Stimulated activated effector memory CD8-positive, alpha-beta T cell treated with anti-CD3 and anti-CD28 coated beads, Interleukin-12 subunit alpha, Interleukin-12 subunit beta, amount 100 ng/mL, for 72 hours (primary cell): Measurements from ENCODE around the gene TMEM138.

Experiments used
- ATAC-seq: fragments of 150-1000 bp; cut with Tn5 transposase; 2 replicates; pipeline ENCODE4 v1.10.0; 2021
- DNase-seq, 2 donors: peaks; one replicate each; pipeline ENCODE4 v3.0.0; 2021 to 2022; ENCODE audit warnings: low spot score in 2 of 2
- H3K27ac Mint-ChIP-seq: one replicate; pipeline ENCODE4 v1.8.0; 2022; ENCODE audit warnings: mild to moderate bottlenecking, mixed read lengths
- H3K36me3 Mint-ChIP-seq: one replicate; pipeline ENCODE4 v1.8.0; 2022; ENCODE audit warnings: mild to moderate bottlenecking, mixed read lengths
- H3K4me1 Mint-ChIP-seq: one replicate; pipeline ENCODE4 v1.8.0; 2022; ENCODE audit warnings: mixed read lengths
- H3K4me3 Mint-ChIP-seq: one replicate; pipeline ENCODE4 v1.8.0; 2022; ENCODE audit warnings: mild to moderate bottlenecking, mixed read lengths
- H3K9me3 Mint-ChIP-seq: one replicate; pipeline ENCODE4 v1.8.0; 2022; ENCODE audit warnings: mixed read lengths

Gene TMEM138

DNA sequence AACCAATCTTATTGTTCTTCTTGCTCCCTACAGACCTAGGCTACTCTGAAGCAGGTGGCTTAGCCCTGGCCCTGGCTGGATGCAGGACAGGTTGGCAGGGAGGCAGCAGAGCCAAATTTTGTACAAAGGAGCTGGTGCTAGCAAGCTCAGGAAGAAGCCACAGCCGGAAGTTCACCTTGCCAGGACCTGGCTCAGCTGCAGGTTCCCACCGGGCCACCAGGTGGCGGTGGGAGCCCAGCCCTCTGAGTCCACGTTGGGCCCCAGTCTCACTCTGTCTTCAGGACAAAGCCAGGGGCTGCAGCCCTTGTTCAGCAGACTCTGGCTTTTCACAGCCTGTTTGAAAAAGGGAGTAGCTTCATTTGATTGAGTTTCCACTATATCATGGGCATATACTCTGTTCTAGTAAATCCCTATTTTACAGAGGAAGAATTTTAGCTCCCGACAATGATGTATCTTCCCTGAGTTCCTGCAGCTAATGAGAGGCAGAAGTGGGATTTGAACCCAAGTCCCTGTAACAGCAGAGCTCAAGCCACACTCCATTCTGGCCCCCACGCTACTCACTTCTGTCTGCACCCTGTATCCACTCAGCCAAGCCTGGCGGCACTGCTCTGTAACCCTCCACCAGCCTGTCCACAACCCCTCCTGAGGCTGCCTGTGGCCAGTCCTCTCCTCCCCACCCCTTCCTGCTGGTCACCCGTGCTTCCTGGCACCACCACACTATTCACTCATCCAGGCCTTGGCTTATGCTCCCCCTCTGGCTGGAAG, 25.8 kb upstream of the TMEM138 start:
- Mint-ChIP-seq H3K9me3 (no peaks in the 10 kb centered on the region), H3K27ac (peak overlapping the region; percentile 80), H3K4me1 (peaks cover 43% of the 10 kb centered on the region), H3K4me3 (no peak overlapping the region), H3K36me3 (no peaks in the 10 kb centered on the region)
- DNase-seq (peak; percentile 82 to 89), ATAC-seq (peak; percentile 71)

DNA sequence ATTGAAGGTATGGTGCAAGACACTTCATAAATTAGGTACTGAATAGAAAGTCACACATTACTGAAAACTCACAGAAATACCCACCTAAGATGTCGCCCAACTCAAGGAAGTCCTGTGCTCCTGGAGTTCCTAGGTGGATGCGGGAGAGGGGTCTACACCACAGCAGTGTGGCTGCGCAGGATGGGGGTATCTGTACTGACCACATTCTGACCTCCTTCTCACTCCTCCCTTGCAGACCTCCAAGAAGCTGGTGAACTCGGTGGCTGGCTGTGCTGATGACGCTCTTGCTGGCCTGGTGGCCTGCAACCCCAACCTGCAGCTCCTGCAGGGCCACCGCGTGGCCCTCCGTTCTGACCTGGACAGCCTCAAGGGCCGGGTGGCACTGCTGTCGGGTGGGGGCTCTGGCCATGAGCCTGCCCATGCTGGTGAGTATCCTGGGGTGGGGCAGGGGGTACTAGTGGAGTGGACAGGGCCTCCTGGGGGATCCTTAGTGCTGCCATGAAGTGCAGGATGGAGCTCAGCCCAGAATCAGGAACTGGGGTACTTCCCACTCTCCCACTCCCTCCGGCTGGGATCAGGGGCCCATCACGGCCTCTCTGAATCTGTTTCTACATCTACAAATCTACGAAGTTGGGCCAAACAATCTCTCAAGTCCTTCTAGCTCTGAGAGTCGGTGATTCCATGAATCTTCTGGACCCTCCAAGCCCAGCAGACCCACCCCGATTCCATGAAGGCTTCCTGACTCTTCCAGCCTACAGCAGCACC, 24.3 kb upstream of the TMEM138 start:
- Mint-ChIP-seq H3K9me3 (no peaks in the 10 kb centered on the region), H3K27ac (peak overlapping the region; percentile 56), H3K4me3 (no peak overlapping the region), H3K4me1 (peaks cover 28% of the 10 kb centered on the region), H3K36me3 (no peaks in the 10 kb centered on the region)
- DNase-seq: no peak
- no peak for ATAC-seq

DNA sequence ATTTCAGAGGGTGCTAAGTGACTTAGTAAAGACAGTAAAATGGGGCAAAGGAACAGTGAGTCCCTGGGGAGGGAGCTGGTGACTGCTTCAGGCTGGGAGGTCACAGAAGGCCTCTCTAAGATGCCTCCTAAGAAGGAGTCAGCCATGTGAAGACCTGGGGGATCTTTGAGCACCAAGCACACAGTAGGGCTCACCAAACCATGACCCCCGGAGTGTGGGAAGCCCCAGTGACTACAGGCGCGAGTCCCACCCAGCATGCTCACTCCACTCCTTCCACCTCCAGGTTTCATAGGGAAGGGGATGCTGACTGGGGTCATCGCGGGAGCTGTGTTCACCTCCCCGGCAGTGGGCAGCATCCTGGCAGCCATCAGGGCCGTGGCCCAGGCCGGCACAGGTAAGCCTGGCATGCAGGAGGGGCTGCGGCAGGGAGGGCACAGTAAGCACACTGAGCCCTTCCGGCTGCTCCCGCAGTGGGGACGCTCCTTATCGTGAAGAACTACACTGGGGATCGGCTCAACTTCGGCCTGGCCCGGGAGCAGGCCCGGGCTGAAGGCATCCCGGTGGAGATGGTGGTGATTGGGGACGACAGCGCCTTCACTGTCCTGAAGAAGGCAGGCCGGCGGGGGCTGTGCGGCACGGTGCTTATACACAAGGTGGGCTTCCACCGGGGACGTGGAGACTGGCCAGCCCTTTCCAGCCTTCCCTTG, 23.2 kb upstream of the TMEM138 start:
- no peaks in the 10 kb centered on the region for H3K36me3 Mint-ChIP-seq
- DNase-seq: no peak
- H3K4me3 Mint-ChIP-seq: no peak overlapping the region
- H3K4me1 Mint-ChIP-seq: peaks cover 19% of the 10 kb centered on the region
- no peaks in the 10 kb centered on the region for H3K9me3 Mint-ChIP-seq
- ATAC-seq: no peak
- peak overlapping the region; percentile 56 for H3K27ac Mint-ChIP-seq

DNA sequence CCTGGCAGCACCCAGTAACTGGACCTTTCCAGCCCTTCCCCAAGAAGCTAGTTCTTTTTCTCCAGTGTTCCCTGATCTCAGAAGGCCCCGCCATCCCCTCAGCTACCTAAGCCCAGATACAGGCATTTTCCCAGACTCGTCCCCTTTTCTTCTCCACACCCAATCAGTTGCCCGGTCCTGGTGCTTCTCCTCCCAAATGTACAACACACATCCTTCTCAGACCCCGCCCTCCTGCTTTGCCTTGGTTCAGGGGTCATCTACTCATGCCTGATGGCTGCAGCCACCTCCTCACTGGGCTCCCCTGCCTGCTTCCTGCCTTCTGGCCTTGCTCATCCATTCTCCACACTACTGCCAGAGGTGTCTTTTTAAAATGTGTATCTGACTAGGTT, 22.7 kb upstream of the TMEM138 start:
- H3K4me1 Mint-ChIP-seq: peaks cover 14% of the 10 kb centered on the region
- no peaks in the 10 kb centered on the region for H3K9me3 Mint-ChIP-seq
- no peak overlapping the region for H3K4me3 Mint-ChIP-seq
- H3K36me3 Mint-ChIP-seq: no peaks in the 10 kb centered on the region
- no peak for DNase-seq
- no peak overlapping the region for H3K27ac Mint-ChIP-seq
- no peak for ATAC-seq

DNA sequence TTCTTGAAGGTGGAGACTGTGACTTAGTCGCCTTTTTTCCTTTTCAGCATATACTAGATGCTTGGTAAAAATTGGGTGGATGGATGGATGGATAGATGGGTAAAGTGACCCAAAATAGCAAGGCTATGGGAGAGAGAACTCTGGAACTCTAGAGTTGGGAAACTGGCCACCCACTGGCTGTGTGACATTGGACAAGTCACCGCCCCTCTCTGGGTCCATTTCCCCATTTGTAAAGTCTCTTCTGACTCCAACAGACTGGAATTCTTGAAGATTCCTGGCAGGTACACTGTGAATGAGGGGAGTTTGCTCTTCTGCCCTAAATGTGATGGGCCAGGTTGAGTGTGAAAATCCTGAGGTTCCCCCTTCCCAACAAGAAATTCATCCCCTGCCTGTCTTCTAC, 21.2 kb upstream of the TMEM138 start:
- DNase-seq: no peak
- no peak for ATAC-seq
- no peaks in the 10 kb centered on the region for H3K9me3 Mint-ChIP-seq
- no peaks in the 10 kb centered on the region for H3K36me3 Mint-ChIP-seq
- no peak overlapping the region for H3K4me3 Mint-ChIP-seq
- H3K27ac Mint-ChIP-seq: no peak overlapping the region
- peaks cover 12% of the 10 kb centered on the region for H3K4me1 Mint-ChIP-seq

DNA sequence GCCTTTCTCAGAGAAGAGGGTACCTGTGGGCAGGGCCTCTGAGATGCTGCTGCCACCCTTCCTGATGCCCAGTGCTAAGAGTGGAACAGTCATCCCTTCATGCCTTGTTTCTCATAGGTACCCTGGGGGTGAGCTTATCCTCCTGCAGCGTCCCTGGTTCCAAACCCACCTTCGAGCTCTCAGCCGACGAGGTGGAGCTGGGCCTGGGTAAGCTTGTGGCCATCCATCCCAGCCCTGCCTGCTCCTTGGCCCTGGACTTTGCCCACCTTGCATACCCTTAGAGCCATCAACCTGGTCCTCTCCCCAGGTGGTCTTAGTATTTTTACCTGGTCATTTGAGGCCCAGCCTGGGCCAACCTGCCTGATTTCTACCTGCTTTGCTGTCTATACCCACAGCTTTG, 20.5 kb upstream of the TMEM138 start:
- Mint-ChIP-seq H3K27ac (no peak overlapping the region), H3K4me3 (no peak overlapping the region), H3K36me3 (no peaks in the 10 kb centered on the region), H3K4me1 (peaks cover 6% of the 10 kb centered on the region), H3K9me3 (no peaks in the 10 kb centered on the region)
- DNase-seq (no peak), ATAC-seq (no peak)

DNA sequence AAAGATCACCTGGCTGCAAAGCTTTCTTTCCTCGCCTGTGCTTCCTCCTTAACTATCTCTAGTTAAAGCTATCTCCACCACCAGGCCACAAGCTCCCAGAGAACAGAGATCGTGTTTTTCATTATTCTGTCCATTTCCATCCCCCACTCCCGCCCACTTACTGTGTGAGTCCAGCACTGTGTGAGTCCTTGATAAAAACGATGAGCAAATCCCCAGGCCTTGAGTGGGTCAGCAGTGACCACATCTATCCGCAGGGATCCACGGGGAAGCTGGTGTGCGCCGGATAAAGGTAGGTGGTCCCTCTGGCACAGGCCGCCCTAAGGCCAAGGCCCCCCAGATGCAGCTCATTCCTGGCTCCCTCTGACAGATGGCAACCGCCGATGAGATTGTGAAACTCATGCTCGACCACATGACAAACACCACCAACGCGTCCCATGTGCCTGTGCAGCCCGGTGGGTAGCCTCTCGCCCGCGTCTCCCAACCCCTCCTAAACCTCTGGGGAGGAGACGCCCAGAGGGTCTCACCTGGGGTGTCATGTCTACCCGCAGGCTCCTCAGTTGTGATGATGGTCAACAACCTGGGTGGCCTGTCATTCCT, 19.9 kb upstream of the TMEM138 start:
- Mint-ChIP-seq H3K9me3 (no peaks in the 10 kb centered on the region), H3K27ac (no peak overlapping the region), H3K4me1 (no peaks in the 10 kb centered on the region), H3K36me3 (no peaks in the 10 kb centered on the region), H3K4me3 (no peak overlapping the region)
- ATAC-seq (no peak), DNase-seq (no peak)

DNA sequence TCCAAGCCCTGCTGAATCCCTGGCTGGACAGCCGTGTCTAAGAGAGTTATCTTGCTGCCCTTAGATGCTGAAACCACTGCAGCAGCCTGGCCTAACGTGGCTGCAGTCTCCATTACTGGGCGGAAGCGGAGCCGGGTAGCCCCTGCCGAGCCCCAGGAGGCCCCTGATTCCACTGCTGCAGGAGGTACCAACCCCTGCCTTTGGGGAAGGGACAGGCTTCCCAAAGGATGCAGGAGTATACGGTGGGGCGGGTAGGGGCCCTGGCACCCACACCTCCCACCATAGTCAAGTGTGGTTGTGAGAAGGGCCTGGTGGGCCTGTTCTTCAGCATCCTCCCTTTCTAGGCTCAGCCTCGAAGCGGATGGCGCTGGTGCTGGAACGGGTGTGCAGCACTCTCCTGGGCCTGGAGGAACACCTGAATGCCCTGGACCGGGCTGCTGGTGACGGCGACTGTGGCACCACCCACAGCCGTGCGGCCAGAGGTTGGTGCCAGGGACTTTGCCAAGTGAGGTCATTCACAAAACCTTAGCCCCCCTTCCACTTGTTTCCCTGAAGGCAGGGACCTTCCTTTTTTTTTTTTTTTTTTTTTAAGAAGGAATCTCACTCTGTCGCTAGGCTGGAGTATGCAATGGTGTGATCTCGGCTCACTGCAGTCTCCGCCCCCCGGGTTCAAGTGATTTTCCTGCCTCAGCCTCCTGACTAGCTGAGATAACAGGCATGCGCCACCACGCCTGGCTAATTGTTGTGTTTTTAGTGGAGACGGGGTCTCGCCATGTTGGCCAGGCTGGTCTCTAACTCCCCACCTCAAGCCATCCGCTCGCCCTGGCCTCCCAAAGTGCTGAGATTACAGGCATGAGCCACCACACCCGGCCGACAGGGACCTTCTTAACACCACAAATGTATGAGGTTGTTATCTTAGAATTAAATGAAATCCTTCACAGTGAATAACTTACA, 18.1 kb upstream of the TMEM138 start:
- ATAC-seq (no peak), DNase-seq (no peak)
- Mint-ChIP-seq H3K36me3 (peaks cover 5% of the 10 kb centered on the region), H3K9me3 (no peaks in the 10 kb centered on the region), H3K27ac (peak overlapping the region; percentile 23), H3K4me3 (no peak overlapping the region), H3K4me1 (no peaks in the 10 kb centered on the region)

DNA sequence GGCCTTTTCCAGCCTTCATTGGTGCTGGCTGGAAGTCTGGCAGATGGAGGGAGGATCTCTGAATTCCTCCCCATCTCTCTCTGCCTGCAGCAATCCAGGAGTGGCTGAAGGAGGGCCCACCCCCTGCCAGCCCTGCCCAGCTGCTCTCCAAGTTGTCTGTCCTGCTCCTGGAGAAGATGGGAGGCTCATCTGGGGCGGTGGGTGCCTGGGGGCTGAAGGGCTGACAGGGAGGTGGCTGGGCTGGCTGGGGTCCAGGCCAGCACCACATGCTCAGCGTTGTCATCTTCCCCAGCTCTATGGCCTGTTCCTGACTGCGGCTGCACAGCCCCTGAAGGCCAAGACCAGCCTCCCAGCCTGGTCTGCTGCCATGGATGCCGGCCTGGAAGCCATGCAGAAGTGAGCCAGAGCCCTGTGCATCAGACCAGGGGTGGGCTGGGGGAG, 17.0 kb upstream of the TMEM138 start:
- no peaks in the 10 kb centered on the region for H3K9me3 Mint-ChIP-seq
- H3K36me3 Mint-ChIP-seq: peaks cover 6% of the 10 kb centered on the region
- no peak overlapping the region for H3K27ac Mint-ChIP-seq
- no peak overlapping the region for H3K4me3 Mint-ChIP-seq
- ATAC-seq: no peak
- peaks cover 4% of the 10 kb centered on the region for H3K4me1 Mint-ChIP-seq
- DNase-seq: no peak

DNA sequence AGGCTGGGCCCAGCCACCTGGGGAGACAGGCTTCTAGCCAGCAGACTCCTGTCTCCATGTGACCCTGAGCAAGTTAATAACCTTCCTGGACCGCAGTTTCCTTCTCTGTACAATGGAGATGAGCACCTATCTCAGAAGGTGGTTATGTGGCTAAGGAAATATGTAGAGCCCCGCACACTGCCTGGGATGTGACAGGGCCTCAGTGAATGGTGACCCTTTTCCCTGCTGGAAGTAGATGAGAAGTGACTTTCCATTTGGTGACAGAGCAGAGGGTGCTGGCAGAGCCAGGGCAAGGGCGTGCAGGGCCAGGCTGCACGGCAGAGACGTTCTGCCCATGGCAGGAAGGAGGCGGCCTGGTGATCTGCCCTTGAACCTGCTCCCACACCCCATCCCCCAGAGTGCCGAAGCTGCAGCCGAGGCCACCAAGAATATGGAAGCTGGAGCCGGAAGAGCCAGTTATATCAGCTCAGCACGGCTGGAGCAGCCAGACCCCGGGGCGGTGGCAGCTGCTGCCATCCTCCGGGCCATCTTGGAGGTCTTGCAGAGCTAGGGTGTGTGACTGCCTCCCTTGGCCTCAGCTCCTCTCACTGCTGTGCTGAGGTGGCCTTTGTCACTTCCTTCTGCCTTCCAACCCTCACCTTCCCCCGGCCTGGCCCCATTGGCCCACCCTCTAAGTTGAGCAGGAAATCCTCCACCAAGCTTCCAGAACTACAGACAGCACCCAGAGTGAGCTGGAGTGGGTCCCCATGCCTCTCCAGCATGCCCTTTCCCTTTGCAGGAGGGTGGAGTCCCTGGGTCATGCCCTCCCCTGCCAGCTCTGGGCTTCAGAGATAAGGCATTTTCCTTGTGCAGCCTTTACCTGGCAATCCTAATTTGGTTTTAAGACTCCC, 16.0 kb upstream of the TMEM138 start:
- H3K4me1 Mint-ChIP-seq: peaks cover 4% of the 10 kb centered on the region
- DNase-seq (no peak), ATAC-seq (no peak)
- H3K27ac Mint-ChIP-seq: peak overlapping the region; percentile 84
- H3K4me3 Mint-ChIP-seq: no peak overlapping the region
- no peaks in the 10 kb centered on the region for H3K9me3 Mint-ChIP-seq
- H3K36me3 Mint-ChIP-seq: peaks cover 13% of the 10 kb centered on the region

DNA sequence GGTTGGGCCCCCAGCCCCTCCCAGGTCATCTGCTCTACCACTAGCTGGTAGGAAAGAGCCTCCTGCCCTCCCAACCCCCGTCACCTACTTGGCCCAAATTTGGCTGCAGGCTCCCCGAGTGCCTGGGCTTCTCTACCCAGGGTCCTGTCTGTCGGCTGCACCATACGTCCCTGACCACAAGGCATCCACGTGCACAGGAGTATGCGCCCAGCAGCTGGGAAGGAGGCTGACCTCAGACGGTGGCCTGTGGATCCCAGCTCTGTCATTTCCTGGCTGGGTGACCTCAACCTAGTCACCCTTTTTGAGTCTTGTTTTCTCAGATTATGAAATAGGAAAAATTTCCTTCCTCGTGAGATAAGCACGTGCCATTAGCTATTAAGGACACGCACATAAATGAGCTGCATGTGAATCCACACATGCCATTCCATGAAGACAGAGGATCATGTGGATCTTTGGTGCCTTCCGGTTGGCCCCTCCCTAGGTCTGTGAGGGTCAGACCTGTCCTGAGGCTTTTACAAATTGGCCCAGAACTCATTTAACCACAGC, 14.2 kb upstream of the TMEM138 start:
- Mint-ChIP-seq H3K27ac (peak overlapping the region; percentile 6), H3K4me1 (peaks cover 4% of the 10 kb centered on the region), H3K9me3 (no peaks in the 10 kb centered on the region), H3K4me3 (no peak overlapping the region), H3K36me3 (peaks cover 26% of the 10 kb centered on the region)
- ATAC-seq (no peak), DNase-seq (no peak)

DNA sequence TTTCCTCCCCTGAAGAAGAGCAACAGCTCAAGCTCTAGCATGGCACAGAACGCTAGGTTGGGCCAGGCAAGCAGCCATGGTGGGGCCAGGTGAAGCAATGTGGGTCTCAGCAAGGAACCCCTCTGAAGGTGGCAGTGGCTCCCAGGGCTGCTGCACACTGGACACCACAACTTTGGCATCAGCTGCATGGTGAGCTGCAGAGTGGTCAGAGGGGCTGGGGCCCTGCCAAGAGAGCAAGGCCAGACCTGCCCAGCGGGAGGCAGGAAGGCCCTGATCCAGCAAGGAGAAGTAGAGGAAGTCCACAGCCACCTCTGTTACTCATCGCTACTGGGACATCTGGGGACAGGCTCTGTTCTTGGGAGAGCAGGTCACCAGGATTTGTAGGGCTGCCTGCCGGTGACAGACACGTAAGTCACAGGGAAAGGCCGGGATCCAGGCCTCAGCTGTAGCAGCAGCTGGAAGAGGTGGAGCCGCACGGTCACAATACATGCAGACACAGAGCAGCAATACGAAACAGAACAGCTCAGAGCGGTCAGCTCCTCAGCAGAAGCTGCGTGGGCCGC, 12.9 kb upstream of the TMEM138 start:
- H3K4me3 Mint-ChIP-seq: no peak overlapping the region
- peaks cover 35% of the 10 kb centered on the region for H3K36me3 Mint-ChIP-seq

DNA sequence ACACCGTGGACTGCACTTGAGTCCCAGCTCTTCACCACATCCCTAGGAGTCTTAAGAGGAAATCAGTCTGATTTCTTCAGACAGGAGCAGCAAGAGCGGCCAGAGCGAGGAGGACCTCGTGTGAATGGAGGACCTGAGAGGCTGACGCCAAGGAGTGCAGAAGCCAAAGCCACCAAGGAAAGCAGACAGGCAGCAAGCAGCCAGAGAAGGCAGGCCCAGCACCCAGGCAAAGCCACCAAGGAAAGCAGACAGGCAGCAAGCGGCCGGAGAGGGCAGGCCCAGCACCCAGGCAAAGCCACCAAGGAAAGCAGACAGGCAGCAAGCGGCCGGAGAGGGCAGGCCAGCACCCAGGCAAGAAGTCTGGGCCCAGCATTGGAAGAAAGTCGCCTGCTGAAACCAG, 12.3 kb upstream of the TMEM138 start:
- Mint-ChIP-seq H3K4me1 (peaks cover 10% of the 10 kb centered on the region), H3K27ac (peak overlapping the region; percentile 22), H3K4me3 (no peak overlapping the region), H3K36me3 (peaks cover 39% of the 10 kb centered on the region), H3K9me3 (no peaks in the 10 kb centered on the region)
- DNase-seq (no peak), ATAC-seq (no peak)

More for the DNA sequence above, 12.9 kb upstream of the TMEM138 start:
- ATAC-seq (no peak), DNase-seq (no peak)
- Mint-ChIP-seq H3K27ac (peak overlapping the region; percentile 22), H3K9me3 (no peaks in the 10 kb centered on the region), H3K4me1 (peaks cover 10% of the 10 kb centered on the region)
